A549 treated with GW870086 at 1 μM for 4 hours (cell line): ENCODE measurements around the gene ADGRD2. TPM values are rescaled to one million over a fixed set of nuclear protein-coding genes. Genes with fewer than 3 reads are reported as not detected.

Source experiments
- total RNA-seq: library from RNA; stranded (reverse); fragments of 200-300 nt; extraction: Qiagen RNA extraction; gene quantifications from 5 replicates; pipeline ENCODE4 v1.2.3, GENCODE V29; 2022; ENCODE audit warnings: low read depth

ADGRD2 gene, protein sequence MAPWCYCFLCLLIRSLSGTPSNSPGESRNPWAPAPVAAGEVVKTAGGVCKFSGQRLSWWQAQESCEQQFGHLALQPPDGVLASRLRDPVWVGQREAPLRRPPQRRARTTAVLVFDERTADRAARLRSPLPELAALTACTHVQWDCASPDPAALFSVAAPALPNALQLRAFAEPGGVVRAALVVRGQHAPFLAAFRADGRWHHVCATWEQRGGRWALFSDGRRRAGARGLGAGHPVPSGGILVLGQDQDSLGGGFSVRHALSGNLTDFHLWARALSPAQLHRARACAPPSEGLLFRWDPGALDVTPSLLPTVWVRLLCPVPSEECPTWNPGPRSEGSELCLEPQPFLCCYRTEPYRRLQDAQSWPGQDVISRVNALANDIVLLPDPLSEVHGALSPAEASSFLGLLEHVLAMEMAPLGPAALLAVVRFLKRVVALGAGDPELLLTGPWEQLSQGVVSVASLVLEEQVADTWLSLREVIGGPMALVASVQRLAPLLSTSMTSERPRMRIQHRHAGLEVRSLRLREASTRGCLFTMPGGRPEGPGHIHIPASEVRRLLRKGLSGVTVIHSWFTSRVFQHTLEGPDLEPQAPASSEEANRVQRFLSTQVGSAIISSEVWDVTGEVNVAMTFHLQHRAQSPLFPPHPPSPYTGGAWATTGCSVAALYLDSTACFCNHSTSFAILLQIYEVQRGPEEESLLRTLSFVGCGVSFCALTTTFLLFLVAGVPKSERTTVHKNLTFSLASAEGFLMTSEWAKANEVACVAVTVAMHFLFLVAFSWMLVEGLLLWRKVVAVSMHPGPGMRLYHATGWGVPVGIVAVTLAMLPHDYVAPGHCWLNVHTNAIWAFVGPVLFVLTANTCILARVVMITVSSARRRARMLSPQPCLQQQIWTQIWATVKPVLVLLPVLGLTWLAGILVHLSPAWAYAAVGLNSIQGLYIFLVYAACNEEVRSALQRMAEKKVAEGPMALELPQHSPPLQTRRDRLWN
- not detected in 5 replicates for total RNA-seq

DNA sequence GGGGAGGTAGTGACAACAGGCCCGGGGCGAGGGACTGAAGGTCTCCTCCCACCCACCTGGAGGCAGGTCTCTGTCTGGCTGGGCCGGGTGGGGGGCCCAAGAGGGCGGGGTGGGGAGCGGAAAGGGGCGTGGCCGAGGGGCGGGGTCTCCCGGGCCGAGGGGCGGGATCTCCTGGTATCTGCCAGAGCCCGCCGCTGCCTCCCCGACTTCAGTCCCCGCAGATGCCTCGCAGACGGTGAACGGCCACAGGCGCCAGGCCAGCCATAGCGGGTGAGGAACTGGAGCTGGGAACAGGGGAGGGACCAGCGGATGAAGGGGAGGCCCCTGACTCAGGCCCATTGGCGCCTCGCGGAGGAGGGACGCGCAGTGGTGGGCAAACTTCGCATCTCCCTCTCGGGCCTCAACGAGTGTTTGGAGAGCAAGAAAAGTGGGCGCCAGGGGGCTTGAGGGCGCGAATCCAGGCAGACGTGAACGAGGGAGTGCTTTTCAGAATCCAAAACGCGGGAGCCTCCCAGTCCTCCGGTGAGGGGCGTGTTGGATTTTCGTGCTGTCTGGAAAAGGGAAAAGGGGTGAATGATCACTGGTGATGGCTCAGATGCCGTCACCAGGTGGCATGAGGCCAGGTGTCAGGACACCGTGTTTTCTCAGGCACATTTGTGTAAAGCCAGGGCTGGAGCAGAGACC is at the start of gene ADGRD2:
Gene ADGRD2 (plus strand): TSS at position 211 of the 684 bp plus-strand sequence. CDS start 1,216 bp downstream, outside the sequence.

DNA sequence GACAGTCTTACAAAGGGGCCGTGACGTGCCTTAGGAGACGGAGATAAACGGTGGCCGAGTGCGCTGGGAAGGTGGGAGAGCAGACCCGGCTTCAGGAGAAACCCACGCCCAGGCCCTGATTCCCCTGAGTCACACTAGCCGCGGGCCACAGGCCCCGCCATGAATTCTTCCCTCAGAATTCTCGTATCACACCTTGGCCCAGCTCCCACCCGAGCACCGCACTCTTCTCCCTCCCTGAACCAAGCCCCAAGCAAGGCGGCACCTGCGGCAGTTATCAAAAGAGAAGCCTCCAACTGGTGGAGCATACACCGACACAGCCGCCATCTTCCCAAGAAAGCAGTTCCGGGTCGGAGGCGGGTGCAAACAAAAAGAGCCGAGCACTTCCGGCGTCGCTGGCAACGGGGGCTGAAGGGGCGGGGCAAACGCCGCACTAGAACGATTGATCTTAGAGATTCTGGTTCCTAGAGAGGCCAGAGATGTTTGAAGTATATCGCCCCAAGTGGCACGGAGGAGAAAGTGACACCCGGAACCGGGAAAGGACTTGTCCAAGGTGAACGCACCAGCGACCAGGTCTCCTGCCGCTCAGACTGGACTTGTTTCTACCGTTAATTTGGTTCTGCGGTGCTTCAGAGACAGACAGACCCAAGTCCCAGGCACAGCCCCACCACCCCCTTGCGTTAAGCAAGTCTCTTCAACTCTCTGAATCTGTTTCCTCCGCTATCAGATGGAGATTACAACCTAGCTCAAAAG is 35.0 kb upstream of the ADGRD2 start, which contains the start of gene PSMB7:
Gene PSMB7 (minus strand): TSS at position 341 of the 750 bp plus-strand sequence. CDS start 17 bp downstream, at position 324.

DNA sequence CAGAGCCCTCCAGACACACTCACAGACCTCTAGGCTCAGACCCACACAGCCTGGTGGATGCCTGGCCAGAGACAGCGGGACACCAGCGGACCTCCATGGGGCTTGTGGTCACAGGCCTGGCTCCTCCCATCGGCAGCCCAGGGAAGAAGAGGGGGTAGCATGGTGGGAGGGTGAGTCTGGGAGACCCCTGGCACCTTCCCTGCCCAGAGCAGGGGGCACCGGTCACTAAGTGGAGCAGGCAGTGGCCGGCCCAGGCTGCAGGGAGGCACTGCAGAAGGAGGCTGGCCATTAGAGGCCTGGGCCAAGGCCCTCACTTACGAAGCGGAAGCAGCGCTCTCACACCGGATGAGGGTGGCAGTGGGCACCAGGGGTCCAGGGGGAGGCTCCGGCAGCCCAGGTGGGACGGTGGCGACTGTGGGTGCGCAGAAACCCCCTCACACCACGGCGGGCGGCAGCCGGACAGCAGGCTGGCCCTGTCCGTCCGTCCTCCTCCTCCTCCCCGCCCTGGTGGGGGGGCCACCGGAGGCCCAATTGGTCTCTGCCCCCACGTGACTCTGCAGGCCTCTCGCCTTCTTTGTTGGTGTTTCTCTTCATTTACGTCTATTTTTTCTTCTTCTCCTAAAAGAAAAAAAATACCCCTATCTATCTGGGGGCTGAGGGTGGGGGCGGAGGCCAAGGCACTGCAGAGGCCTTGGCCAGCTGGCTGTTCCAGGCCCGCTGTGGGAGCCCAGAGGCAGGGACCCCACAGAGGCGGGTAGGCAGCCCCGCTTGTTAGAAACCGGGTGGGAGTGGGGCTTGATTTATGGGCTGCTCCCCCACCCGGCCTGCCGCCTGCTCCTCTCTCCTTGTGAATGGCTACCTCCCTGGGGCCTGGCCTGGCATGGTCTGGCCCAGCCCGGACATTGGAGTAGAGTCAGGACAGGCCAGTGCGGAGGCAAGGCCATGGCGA is 57.0 kb downstream of the ADGRD2 start, which contains the start of gene NR5A1:
Gene NR5A1 (minus strand): TSS at position 469 of the 949 bp plus-strand sequence. CDS start 4,004 bp downstream, outside the sequence.

Other genes with a start within 250 kb of the ADGRD2 start
- gene NEK6, start 192.5 kb upstream of the ADGRD2 start, total RNA-seq = 61.7 to 82.3 TPM (median 76.3 TPM) in 5 replicates
- 311 to 354 TPM (median 328 TPM) in 5 replicates for gene PSMB7, start 35.0 kb upstream of the ADGRD2 start, total RNA-seq
- gene NR5A1, start 56.9 kb downstream of the ADGRD2 start, total RNA-seq = 0.06 to 0.13 TPM (median 0.10 TPM) in 4 of 5 replicates, not detected in the other